Fibroblast of lung (primary cell): ENCODE data around the gene FBXO8.

Experiments used
- CTCF ChIP-seq, 2 donors: IDR thresholded peaks in 1 of 2; conservative IDR thresholded peaks in 1 of 2; 1 replicate in 1 of 2; 2 replicates in 1 of 2; pipeline ENCODE4 v1.5.1; 2011 to 2012; ENCODE audit warnings: low read length in 2 of 2, control low read depth in 1 of 2, inconsistent platforms in 1 of 2, low read depth in 1 of 2, mild to moderate bottlenecking in 1 of 2
- EZH2 ChIP-seq: IDR thresholded peaks from 2 replicates; pipeline ENCODE4 v1.5.1; 2012; ENCODE audit warnings: low read length, control low read depth, mild to moderate bottlenecking; ENCODE audit errors: missing control alignments

GRCh38 chr4:174320494-174321199 is 37.2 kb upstream of the FBXO8 start:
- TF ChIP-seq CTCF (conservative IDR thresholded peaks at IDR 0.05 in 1 of 2, IDR thresholded peaks at IDR 0.05 in 1 of 2; ENCODE audit: low read depth in 1 of 2, low read length in 2 of 2): no peak
- TF ChIP-seq EZH2: no peak
